Glutamatergic neuron (in vitro differentiated cells): ENCODE data around the gene CSNK2B. TPM values are rescaled to one million over a fixed set of nuclear protein-coding genes. Genes with fewer than 3 reads are reported as not detected.

Source experiments
- DNase-seq: peaks from one replicate; pipeline ENCODE4 v3.0.0; 2022
- H3K27ac Mint-ChIP-seq: one replicate; pipeline ENCODE4 v1.8.0; 2020; ENCODE audit warnings: mild to moderate bottlenecking, mixed read lengths, inconsistent platforms; ENCODE audit not compliant: unreplicated experiment
- H3K27me3 Mint-ChIP-seq: one replicate; pipeline ENCODE4 v1.8.0; 2020; ENCODE audit warnings: mild to moderate bottlenecking, moderate library complexity, mixed read lengths, inconsistent platforms; ENCODE audit not compliant: unreplicated experiment
- H3K36me3 Mint-ChIP-seq: one replicate; pipeline ENCODE4 v1.8.0; 2020; ENCODE audit warnings: mild to moderate bottlenecking, mixed read lengths, inconsistent platforms; ENCODE audit not compliant: unreplicated experiment
- H3K4me1 Mint-ChIP-seq: one replicate; pipeline ENCODE4 v1.8.0; 2020; ENCODE audit warnings: mild to moderate bottlenecking, low read depth, mixed read lengths, inconsistent platforms; ENCODE audit not compliant: unreplicated experiment
- H3K4me3 Mint-ChIP-seq: one replicate; pipeline ENCODE4 v1.8.0; 2020; ENCODE audit warnings: mild to moderate bottlenecking, mixed read lengths, inconsistent platforms; ENCODE audit not compliant: unreplicated experiment
- H3K9me3 Mint-ChIP-seq: one replicate; pipeline ENCODE4 v1.8.0; 2020; ENCODE audit warnings: mild to moderate bottlenecking, moderate library complexity, mixed read lengths, inconsistent platforms; ENCODE audit not compliant: unreplicated experiment
- CTCF ChIP-seq: fragments of 200-600 bp; sonication (generic); IDR thresholded peaks from one replicate; pipeline ENCODE4 v1.5.0; 2021; ENCODE audit not compliant: partially characterized antibody, unreplicated experiment
- total RNA-seq: library from RNA; stranded (reverse); fragmentation: NEBNext Ultra II Directional; extraction: Animal tissue kit (Norgen Biotek cat#: 25700); gene quantifications from one replicate; pipeline ENCODE4 v1.2.1, GENCODE V29; 2021; ENCODE audit not compliant: unreplicated experiment

The CSNK2B gene
- total RNA-seq, 1 donor from 2014 or later = 214 TPM

- peaks cover 6% of the 10 kb centered on the region for H3K9me3 Mint-ChIP-seq
- no peak for DNase-seq
- peaks cover 10% of the 10 kb centered on the region for H3K36me3 Mint-ChIP-seq
- TF ChIP-seq CTCF = no peak
- H3K27ac Mint-ChIP-seq = no peak overlapping the region
- no peaks in the 10 kb centered on the region for H3K4me1 Mint-ChIP-seq
- no peak overlapping the region for H3K4me3 Mint-ChIP-seq
- H3K27me3 Mint-ChIP-seq = peaks cover 20% of the 10 kb centered on the region
These were observed 33.5 kb upstream of the CSNK2B start for GRCh38 chr6:31632279-31632946.

GRCh38 chr6:31633447-31633846, 32.4 kb upstream of the CSNK2B start:
- Mint-ChIP-seq H3K27ac (no peak overlapping the region), H3K4me1 (no peaks in the 10 kb centered on the region), H3K36me3 (peaks cover 6% of the 10 kb centered on the region), H3K27me3 (peaks cover 20% of the 10 kb centered on the region), H3K9me3 (peaks cover 3% of the 10 kb centered on the region), H3K4me3 (no peak overlapping the region)
- no peak for TF ChIP-seq CTCF
- no peak for DNase-seq

GRCh38 chr6:31634131-31634530, 31.7 kb upstream of the CSNK2B start:
- DNase-seq = no peak

GRCh38 chr6:31634969-31635575, 30.8 kb upstream of the CSNK2B start:
- no peak overlapping the region for H3K27ac Mint-ChIP-seq
- H3K36me3 Mint-ChIP-seq = peaks cover 6% of the 10 kb centered on the region
- H3K27me3 Mint-ChIP-seq = peaks cover 20% of the 10 kb centered on the region
- peaks cover 3% of the 10 kb centered on the region for H3K9me3 Mint-ChIP-seq
- TF ChIP-seq CTCF = no peak
- H3K4me1 Mint-ChIP-seq = no peaks in the 10 kb centered on the region
- H3K4me3 Mint-ChIP-seq = peak overlapping the region; percentile 52
- no peak for DNase-seq

More at GRCh38 chr6:31634131-31634530, 31.7 kb upstream of the CSNK2B start:
- Mint-ChIP-seq H3K27ac (no peak overlapping the region), H3K4me1 (no peaks in the 10 kb centered on the region), H3K4me3 (peak overlapping the region; percentile 42), H3K27me3 (peaks cover 20% of the 10 kb centered on the region), H3K36me3 (peaks cover 6% of the 10 kb centered on the region), H3K9me3 (peaks cover 3% of the 10 kb centered on the region)
- TF ChIP-seq CTCF = no peak
